Adrenal gland (tissue), 5 donors: Measurements from ENCODE around the gene CENPP.

Experiments used
- CTCF ChIP-seq, 6 experiments: fragments of 450-650 bp in 4 of 6; fragments of 200-600 bp in 2 of 6; sonication (generic) in 1 of 6; IDR thresholded peaks; 1 replicate in 5 of 6; 2 replicates in 1 of 6; pipeline versions ENCODE4 v1.5.1 to v1.8.0; 2016 to 2021; ENCODE audit warnings: antibody characterized with exemption in 6 of 6, mild to moderate bottlenecking in 2 of 6, moderate library complexity in 1 of 6
- POLR2A ChIP-seq, 2 donors: fragments of 450-650 bp; IDR thresholded peaks; one replicate each; pipeline ENCODE4 v1.6.1; 2017; ENCODE audit warnings: antibody characterized with exemption in 2 of 2, mild to moderate bottlenecking in 2 of 2, moderate library complexity in 1 of 2
- donor health status: DM: no; HTN: no; CAD: no.

GRCh38 chr9:92600462-92601261, 274.9 kb downstream of the CENPP start:
- TF ChIP-seq CTCF (IDR thresholded peaks at IDR 0.05) (no peak), POLR2A (IDR thresholded peaks at IDR 0.05) (no peak)
